ENCODE data around the gene TAF1D. TPM values are rescaled to one million over a fixed set of nuclear protein-coding genes. Genes with fewer than 3 reads are reported as not detected.

TAF1D gene
- total RNA-seq, 1 experiment from 2014 or later = 272 TPM

- Histone ChIP-seq H3K4ac (ENCODE audit: low read depth, low read length) (no peak overlapping the region), H3K9me3 (ENCODE audit: control insufficient read depth, low read depth, low read length) (no peaks in the 10 kb centered on the region), H3K4me1 (ENCODE audit: insufficient read depth, low read length) (no peaks in the 10 kb centered on the region), H4K91ac (ENCODE audit: insufficient read length, low read depth, low read length) (no peak overlapping the region), H2BK120ac (ENCODE audit: low read depth, low read length, poor library complexity, severe bottlenecking) (no peak overlapping the region), H3K79me2 (ENCODE audit: insufficient read depth, low read length) (no peaks in the 10 kb centered on the region), H2AFZ (ENCODE audit: low read length) (no peak overlapping the region), H3K14ac (ENCODE audit: insufficient read depth, low read length) (no peak overlapping the region), H4K5ac (ENCODE audit: insufficient read length, low read depth, low read length) (no peak overlapping the region), H3K9ac (ENCODE audit: extremely low read depth, insufficient read length, low read length) (no peak overlapping the region), H4K8ac (replicated peaks; ENCODE audit: insufficient read length, low read depth, low read length) (no peak overlapping the region), H3T11ph (ENCODE audit: low read length) (no peak overlapping the region), H3K27ac (ENCODE audit: insufficient read length, low read depth, low read length) (no peak overlapping the region), H3K23ac (ENCODE audit: insufficient read length, low read depth, low read length) (no peak overlapping the region), H3K79me1 (ENCODE audit: insufficient read depth, low read depth, low read length, poor library complexity, severe bottlenecking) (no peaks in the 10 kb centered on the region), H2AK5ac (ENCODE audit: insufficient read length, low read length) (no peak overlapping the region), H3K27me3 (ENCODE audit: insufficient read depth, low read length) (no peaks in the 10 kb centered on the region), H4K20me1 (ENCODE audit: control insufficient read depth, insufficient read depth, insufficient read length) (no peaks in the 10 kb centered on the region), H3K4me2 (ENCODE audit: insufficient read depth, insufficient read length, low read length) (no peak overlapping the region), H3K56ac (ENCODE audit: insufficient read length, low read depth, low read length) (no peak overlapping the region), H3K18ac (ENCODE audit: insufficient read length, low read depth, low read length) (no peak overlapping the region), H2BK12ac (ENCODE audit: insufficient read length, low read depth, low read length) (no peak overlapping the region), H3K23me2 (ENCODE audit: insufficient read length, low read depth, low read length, poor library complexity, severe bottlenecking) (no peaks in the 10 kb centered on the region), H2BK15ac (ENCODE audit: low read depth, low read length) (no peak overlapping the region), H2BK5ac (ENCODE audit: insufficient read length, low read length) (no peak overlapping the region), H2BK20ac (ENCODE audit: low read depth, low read length, poor library complexity, severe bottlenecking) (no peak overlapping the region)
- H3K9me3 Mint-ChIP-seq = no peaks in the 10 kb centered on the region
- H3K4me1 Mint-ChIP-seq = no peaks in the 10 kb centered on the region
- DNase-seq = no peak
- TF ChIP-seq CTCF (conservative IDR thresholded peaks at IDR 0.05) = no peak
- no peaks in the 10 kb centered on the region for H3K27me3 Mint-ChIP-seq (ENCODE audit: low read depth)
- peaks cover 21 to 72% (median 68%) of the 10 kb centered on the region in 3 experiments; a peak in 6 of 7 replicates for H3K36me3 Mint-ChIP-seq (ENCODE audit: insufficient read depth in 1 of 3, low read depth in 3 of 3)
- H3K4me3 Mint-ChIP-seq = no peak overlapping the region
- H3K27ac Mint-ChIP-seq = no peak overlapping the region
These were observed 46.7 kb downstream of the TAF1D start for GRCh38 chr11:93694557-93694956.
